Liver (tissue), 3 donors: Measurements from ENCODE around the gene SLCO2A1.

Source experiments
- GABPA ChIP-seq, 2 donors: IDR thresholded peaks in 1 of 2; conservative IDR thresholded peaks in 1 of 2; 2 replicates each; pipeline ENCODE4 v1.6.1; 2016; ENCODE audit warnings: antibody characterized with exemption in 2 of 2, mild to moderate bottlenecking in 1 of 2, moderate library complexity in 1 of 2
- RAD21 ChIP-seq, 2 donors: IDR thresholded peaks; 2 replicates each; pipeline ENCODE4 v1.6.1; 2016; ENCODE audit warnings: antibody characterized with exemption in 2 of 2, mild to moderate bottlenecking in 2 of 2
- TF ChIP-seq, protein P1 (sequence below): fragments of 150-350 bp; IDR thresholded peaks from 2 replicates; pipeline ENCODE4 v1.5.1; 2017; ENCODE audit warnings: improper control_type of control experiment, low read depth, low read length; ENCODE audit not compliant: missing input control
- TF ChIP-seq, protein P2 (sequence below): IDR thresholded peaks from 2 replicates; pipeline ENCODE4 v1.6.1; 2016; ENCODE audit warnings: antibody characterized with exemption
- donor health status: healthy.
- donor health status: healthy.

DNA sequence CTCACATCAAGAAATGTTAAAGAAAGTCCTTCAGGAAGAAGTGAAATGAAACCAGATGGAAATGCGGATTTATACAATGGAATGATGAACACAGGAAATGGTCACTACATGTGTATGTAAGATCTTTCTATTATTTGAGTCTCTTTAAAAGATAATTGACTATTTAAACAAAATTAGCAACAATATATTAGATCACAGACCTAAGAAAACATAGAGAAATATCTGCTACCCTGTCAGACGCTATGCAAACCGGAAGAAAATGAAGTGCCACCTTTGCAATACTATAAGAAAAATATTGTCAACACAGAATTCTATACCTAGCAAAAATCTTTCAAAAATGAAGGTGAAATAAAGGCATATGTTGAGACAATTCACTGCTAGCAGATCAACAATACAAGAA is 151.2 kb downstream of the SLCO2A1 start:
- TF ChIP-seq, protein P1, sequence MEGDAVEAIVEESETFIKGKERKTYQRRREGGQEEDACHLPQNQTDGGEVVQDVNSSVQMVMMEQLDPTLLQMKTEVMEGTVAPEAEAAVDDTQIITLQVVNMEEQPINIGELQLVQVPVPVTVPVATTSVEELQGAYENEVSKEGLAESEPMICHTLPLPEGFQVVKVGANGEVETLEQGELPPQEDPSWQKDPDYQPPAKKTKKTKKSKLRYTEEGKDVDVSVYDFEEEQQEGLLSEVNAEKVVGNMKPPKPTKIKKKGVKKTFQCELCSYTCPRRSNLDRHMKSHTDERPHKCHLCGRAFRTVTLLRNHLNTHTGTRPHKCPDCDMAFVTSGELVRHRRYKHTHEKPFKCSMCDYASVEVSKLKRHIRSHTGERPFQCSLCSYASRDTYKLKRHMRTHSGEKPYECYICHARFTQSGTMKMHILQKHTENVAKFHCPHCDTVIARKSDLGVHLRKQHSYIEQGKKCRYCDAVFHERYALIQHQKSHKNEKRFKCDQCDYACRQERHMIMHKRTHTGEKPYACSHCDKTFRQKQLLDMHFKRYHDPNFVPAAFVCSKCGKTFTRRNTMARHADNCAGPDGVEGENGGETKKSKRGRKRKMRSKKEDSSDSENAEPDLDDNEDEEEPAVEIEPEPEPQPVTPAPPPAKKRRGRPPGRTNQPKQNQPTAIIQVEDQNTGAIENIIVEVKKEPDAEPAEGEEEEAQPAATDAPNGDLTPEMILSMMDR, result no peak
- TF ChIP-seq RAD21 (IDR thresholded peaks at IDR 0.05), result no peak
- TF ChIP-seq, protein P2, sequence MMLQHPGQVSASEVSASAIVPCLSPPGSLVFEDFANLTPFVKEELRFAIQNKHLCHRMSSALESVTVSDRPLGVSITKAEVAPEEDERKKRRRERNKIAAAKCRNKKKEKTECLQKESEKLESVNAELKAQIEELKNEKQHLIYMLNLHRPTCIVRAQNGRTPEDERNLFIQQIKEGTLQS, result no peak
- TF ChIP-seq GABPA (IDR thresholded peaks at IDR 0.05 in 1 of 2, conservative IDR thresholded peaks at IDR 0.05 in 1 of 2), result no peak
